ENCODE results near the gene RRP9.

Gene RRP9

DNA sequence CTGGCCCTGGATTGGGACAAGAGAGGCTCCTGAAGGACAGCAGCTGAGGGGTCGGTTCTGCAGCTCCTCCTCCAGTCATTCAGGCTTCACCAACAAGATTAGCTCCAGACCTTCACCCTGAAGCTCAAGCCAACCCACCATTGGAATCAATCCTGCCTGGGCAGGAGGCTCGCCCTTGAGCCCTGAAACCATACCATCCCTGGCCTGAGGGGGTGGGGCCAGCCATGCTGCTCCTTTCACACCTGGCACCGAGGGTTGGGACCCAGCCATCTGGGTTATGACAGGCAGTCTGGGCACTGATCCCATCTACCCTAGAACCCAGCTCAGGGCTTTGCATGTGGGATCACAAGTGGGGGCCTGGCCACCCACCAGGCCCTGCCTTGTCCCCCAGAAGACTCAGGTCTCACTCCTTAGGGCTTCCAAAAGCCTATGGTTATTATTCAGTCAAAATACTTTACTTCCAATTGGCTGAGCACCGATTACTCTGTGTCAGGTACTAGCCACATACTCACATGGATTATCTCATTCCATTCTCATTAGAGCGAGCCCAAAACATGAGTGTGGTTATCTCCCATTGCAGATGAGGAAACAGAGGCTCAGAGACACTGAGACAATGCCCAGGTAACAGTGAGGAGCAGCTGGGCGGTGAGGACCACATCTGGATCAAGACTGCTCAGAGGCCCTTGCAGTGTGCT, 29.0 kb upstream of the RRP9 start:
- DNase-seq, result no peak

DNA sequence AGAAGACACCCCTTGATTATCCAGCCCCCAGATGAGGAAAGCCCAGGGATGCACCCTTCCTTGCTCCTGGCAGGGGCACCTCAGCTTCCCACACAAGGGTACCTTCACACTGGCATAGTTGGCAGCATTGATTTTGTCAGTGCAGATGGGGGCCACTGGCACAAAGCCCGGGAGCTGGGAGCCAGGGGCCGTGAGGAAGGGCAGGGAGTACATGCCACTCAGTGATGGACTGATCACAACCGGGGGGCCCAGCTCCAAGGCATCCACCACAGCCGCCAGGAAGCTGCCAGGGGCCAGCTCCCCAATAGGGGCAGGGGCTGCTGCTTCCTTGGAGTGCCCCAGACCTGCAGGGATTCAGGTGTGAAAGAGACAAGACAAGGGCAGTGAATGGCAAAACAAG, 28.1 kb upstream of the RRP9 start:
- DNase-seq, result no peak

DNA sequence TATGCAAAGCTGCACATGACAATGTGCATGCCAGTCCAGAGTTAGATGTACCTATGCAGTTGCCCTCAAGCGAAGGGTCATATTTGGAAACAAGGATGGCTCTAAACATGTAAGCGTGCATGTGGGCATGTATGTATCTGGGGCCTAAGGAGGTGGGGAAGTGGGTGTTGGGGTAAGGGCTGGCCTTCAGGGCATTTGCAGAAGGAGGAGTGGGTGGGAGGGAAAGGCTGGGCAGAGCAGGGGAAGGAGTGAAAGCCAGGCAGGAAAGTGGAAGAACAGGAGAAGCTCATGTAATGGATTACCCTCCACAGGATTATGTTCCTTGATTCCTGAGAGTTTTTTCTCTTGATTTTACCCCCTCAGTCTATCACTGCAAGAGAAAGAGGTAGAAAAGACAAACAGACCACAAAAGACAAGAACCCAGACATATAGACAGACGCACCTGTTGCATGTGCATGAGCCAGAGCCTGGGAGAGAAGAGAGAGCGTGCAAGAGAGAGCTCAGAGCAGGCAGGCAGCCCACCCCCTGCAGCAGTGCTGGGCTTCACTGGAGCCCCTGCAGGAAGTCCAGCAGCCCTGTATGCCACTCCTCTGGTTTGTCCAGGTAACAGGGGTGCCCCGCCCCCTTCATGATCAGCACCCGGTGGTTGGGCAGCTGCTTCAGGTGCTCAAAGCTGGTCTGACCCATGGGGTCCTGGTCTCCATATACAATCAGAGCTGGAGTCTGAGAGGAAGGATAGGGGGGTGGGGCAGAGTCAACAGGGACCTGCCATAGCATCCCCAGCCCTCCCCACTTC, 27.4 kb upstream of the RRP9 start:
- DNase-seq, result no peak

DNA sequence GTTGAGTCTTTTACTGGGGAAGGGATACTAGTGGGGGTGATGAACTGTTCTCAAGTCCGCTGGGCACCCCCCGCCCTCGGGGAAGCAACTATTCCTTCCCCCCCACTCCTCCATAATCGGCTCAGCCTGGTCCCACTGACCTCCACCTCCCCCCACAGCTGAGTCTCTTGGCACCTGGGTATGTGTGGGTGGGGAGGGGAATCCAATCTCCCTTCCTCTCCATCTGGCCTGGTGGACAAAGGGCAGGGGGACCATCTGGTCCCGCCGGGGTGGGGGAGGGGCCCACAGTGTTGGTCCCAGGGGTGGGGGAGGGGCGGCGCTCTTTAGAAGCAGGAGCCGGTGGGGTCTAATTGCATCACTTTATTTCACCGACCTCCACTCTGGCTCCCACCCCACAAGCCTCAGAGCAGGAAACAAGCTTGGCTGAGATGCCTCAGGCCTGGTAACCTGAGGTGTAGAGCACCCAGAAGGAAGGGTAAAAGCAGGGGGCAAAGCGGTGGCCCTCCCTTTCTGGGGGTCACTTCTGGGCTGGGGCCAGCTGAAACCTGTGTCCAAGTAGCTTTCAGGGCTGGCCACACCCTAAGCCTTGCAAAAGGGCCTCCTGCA, 26.6 kb upstream of the RRP9 start:
- no peak for DNase-seq

DNA sequence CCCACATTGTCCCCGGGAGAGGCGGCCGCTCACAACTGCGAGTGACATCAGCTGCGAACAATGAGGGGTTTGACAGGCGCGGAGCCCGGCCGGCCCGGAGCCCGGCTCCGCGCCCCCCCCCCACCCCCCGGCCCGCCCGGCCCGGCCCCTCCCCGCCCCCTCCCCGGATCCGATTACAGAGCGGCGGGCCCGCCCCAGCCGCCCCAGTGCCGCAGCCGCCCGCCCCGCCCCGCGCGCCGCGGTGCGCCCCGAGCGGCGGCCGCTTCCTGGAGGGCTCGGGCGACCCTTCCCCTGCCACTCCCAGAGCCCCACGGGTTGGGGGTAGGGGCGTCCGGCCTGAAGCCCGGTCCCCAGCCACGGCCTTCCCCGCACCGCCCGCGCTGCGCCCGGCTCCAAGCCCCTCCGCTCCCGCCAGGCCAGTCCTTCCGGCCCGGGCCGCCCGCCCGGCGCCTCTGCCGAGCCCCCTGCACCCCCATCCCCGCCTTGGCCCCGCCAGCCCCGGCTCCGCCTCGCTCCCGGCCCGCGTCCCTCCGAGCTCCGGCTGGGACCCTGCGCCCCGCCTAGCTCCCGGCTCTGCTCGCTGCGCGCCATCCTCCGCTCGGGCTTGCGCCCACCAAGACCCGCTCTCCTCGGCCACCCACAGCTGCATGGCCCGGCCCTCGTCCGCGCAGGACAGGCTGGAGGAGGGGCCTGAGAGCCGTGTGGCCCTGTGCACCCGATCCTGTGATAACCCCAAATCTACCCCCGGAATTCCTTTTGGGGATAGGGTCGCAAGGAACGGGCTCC, 25.9 kb upstream of the RRP9 start, which contains the start of gene PCBP4:
Gene PCBP4, minus strand, starts transcription at position 71 of the 786 bp plus-strand sequence. CDS start 6,214 bp downstream, outside the sequence.
- DNase-seq, result no peak

DNA sequence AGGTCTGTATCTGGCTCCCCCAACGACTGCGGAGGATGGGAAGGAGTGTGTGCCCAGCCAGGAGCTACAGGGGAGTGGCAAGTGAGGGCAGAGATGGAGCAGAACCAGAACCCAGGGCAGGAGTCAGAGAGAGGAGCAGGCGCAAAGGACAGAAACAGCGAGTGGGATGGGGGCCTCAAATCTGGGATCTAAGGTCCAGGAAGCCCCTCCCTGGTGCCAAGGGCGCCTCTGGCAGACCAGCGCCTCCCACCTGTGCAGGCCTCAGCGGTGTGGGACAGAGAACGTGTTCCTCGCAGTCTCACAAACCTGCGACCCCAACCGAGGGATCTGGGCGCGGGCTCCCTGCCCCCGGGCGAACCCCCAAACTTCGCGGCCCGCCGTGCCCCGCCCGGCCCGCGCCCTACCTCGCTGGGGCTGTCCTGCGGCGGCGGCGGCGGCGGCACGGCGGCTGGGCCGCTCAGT, 25.2 kb upstream of the RRP9 start:
- no peak for DNase-seq

DNA sequence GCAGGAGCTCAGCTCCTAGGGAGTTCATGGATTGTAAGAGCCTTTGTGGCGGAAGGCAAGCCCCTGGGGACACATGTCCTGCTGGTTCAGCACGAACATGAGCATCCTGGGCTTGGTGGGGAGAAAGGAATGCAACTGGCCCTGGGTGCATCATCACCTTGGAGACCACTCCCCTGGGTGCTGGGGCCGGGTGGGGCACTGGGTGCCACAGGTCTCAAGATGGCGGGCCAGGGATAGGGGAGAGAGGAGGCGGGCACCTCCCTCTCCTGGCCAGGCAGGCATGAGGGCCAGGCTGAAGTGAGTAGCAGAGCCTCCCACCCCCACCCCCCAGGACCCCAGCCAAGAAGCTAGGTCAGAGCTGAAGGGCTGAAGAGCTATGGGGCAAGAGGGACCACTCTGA, 24.8 kb upstream of the RRP9 start:
- no peak for DNase-seq

DNA sequence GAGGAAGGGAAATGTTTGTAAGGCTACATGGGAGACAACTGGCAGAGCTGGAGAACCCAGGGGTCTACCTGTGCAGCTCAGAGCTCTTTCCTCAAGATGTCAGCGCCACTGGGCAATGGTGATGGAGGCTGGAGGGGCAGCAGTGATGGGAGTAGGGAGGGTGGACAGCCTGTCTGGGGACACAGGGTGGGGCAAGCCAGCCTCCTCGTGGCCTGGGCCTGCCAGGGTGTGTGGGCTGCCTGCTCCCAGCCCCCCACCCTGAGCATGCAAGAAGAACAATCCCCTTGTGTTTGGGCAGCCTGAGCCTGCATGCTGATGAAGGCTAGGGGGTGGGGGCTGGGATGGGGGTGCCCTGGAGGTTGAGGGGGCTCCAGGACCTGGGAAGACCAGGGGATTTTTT, 24.3 kb upstream of the RRP9 start:
- no peak for DNase-seq

DNA sequence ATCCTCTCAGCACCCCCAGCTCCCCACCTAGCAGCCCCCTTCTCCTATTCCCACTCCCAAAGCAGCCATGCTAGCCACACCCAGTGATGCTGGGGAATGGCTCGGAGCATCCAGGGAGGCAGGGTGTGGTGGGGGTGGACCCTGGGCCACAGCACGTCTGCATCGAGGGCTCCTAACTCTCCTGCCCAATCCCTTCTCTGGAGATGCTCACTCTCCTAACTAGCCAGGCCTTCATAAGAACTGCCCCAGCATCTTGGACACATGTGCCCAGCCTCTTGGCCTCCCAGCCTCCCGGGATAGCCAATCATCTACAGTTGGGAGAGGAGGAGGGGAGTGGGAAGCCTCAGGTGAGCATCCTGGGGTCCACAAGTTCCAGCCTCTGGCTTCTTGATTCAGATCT, 22.8 kb upstream of the RRP9 start:
- DNase-seq, result no peak

DNA sequence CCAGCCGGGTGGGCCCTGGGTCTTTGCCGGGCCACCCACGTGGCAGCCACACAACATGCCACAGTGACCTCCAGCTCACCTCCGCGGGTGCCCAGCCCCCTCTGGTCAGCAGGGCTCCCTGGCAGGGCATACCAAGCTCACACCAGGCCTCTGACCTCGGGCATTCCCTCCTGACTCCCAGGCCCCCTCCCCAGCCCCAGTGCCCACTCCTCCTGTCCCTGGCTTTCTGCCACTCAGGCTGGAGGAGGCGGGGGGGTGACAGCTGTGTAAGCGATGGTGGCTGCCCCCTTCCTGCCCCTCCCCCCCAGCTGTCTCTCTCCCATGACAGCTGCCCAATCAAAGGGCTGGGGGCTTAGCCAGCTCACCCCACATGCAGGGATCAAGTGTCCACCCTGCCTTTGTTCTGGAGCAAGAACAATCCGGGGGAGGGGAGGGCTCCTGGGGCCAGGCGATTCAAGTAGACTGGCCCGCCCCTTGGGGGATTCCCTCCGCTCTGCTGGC, 22.3 kb upstream of the RRP9 start:
- no peak for DNase-seq

DNA sequence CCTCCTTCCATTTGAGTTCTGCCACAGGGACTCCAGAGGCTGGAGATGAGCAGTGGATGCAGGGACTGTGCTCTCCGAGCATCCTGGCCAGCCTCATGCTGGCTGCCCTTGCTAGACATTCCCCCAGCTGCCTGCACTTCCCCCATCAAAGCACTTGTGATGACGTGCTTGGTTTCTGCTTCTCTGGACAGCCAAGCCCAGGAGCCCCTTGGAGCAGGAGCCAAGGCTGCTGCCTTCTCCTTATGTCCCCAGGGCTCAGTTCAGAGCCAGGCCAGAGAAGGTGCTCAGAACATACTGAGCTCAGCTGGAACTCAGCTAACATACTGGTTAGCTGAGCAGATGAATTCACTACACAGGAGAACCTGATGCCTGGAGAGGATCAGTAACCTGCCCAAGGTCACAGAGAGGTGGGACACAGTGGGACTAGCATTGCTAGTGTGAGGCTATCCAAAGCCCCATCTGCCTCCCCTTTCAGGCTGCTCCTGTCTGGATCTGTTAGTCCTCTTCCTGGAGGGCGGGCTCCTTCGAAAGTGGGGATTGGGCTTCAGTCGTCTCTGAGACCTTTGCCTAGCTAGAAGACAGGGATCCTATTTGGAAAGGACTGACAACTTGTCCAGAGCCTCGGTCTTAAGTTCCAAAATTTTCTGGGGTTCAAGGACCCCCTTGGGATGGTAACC, 21.3 kb upstream of the RRP9 start:
- no peak for DNase-seq

DNA sequence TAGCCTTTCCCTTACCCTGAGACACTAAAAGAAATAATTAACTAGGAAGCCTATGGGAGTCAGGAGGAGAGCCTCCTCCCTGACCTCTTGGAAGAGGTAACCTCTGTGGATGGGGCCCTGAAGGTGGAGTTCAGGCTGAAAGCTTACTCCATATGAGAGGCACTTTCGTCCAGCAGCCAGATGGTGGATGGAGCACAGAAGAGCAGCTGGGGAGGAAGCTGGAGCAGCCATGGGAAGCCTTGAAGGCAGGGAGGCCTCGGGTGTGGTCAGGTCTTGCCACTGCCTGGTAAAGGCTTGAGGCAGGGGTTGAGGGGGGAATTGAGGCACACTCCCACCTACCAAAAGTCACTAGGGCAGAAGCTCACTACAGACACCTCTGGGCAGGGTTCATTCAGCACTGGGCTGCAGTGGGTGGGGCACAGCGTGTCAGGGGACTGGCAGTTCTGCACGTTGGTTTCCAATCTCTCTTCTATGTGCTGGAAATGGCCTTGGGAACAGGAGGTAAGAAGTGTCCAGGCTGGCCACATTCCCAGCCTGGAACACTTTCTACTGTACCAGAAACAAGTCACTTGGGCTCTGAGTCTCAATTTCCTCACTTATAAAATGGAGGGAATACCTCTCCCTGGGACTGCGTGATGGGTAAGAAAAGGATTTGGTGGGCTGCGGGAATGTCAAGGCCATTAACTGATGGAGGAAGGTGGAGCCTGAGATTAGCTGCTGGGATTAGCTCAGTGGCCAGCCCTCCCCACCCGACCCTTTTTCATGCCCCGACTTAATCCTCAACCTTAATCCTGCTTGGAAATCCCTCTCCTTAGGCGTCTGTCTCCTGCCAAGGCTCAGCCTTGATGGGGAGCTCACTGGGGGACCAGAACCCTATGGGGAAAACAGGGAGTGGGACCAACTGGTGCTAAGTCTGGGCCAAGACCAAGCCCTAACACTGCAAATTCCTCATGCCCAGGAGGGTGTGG, 20.2 kb upstream of the RRP9 start:
- DNase-seq, result no peak

DNA sequence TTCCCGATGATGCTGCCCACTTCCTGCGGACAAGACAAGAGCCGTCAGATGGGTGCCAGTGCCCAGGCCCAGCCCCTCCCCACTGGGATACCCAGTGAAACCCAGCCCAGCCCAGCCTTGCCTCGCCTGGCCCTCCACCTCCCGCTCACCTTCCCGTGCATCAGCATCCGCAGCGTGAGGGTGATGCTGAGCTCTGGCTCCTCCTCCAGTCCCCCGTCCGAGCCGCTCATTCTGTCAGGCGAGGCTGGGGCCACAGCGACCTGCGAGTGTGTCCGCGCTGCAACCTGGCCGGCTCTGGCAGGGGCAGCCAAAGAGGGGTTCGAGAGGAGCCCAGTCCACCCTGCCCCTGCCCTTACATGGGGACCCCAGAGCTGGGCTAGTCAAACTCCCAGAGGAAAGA, 19.3 kb upstream of the RRP9 start:
- no peak for DNase-seq

DNA sequence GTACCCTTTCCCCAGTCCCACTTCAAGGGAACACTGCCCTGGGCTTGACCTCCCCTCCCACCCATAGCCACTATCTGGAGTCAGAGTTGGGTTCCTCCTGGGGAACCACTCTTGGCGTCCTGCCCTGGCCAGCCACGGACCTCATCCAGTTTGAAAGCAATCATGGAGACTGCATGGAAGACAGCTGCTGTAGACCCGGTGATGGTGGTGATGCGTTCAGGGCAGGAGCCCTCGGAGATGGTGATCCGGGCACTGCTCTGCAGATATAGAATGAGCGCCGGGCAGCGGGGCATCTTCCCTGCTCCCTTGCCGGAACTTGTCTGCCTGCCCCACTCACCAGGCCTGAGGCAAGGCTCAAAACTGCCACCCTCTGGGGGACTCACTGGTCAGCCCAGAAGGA, 18.7 kb upstream of the RRP9 start:
- no peak for DNase-seq

DNA sequence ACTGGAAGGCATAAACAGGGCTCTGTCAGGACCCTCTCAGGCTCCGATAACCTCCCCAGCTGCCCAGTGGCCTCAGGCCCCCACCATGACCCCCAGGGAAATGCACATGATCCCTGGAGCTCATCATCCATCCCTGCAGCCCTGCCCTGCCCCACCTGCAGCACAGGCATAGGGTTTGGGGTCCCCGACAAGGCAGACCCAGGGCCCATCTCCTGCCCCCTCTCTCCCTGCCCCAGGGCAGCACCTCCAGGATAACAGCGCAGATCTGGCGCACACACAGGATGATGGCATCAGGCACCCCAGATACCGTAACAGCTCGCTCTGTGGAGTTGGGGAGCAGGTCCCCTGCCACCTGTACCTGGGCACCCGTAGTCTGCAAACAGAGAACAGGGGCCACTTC, 17.9 kb upstream of the RRP9 start:
- DNase-seq, result no peak

DNA sequence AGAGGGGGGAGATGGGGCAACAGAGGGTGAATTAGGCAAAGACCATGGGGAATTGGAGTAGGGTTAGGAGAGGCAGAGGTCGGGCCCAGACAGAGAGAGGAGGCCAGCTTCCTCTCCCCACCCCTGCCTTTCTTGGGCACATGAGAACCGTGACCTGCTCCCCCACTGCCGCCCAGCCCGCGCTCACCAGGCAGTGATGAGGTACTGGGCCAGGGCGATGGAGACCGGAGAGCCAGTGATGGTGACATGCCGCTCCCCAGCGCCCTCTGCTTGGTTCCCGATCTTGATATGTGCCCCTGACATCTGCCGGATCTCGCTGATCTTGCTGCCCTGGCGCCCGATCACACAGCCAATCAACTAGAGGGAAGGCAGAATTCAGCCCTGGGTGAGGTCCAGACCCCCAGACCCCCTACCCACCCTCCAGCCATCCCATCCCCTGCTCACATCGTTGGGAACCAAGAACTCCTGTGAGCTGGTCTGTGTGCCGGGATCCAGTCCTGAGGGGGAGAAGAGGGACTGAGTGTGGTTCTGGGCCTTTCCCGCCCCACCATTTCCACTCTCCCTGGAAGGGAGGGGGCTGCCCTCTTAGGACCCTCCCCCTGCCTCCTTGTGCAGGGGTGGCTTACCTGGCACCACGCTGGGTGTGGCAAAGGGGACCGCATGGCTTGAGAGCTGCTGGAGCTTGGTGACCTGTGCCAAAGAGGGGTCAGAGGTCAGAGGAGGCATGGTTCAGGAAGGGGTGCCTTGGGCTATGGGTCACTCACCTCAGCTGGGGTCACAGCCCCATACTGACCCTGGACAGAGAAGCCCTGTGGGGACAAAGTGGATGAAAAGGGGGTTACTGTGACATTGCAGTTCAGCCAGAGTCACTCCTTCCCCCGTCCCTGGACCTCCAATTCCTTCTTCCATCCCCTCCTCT, 17.2 kb upstream of the RRP9 start:
- no peak for DNase-seq

DNA sequence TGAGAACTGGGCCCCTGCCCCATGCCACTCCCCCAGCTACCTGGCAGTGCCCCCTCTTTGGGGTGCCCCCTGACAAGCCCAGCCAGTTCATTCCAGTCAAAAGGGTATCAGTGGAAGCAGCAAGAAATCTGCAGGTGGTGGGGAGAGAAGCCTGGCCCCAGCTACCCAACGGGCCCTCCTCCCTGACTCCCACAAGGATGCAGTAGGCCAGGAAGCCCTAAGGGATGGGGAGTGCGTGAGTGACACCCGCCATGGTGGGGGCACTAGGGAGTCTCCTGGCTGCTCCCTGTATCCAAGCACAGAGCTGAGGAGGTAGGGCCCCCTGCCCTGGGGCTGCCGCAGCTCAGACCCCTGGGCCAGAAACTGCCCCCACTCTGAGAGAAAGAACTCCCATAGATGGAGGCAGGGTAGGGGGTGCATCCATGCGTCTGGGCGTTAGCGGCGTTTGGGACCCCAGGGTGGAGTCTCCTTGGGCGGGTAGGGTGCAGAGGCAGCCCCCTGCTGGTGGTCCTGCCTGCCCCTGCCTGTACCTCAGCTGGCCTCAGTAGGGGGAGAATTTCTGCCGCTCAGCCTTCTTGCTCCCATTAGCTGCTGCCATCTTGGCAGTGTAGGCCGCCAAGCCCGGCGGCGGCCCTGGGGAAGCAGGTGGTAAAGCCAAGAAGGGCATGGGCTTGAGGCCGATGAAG, 16.0 kb upstream of the RRP9 start:
- no peak for DNase-seq

DNA sequence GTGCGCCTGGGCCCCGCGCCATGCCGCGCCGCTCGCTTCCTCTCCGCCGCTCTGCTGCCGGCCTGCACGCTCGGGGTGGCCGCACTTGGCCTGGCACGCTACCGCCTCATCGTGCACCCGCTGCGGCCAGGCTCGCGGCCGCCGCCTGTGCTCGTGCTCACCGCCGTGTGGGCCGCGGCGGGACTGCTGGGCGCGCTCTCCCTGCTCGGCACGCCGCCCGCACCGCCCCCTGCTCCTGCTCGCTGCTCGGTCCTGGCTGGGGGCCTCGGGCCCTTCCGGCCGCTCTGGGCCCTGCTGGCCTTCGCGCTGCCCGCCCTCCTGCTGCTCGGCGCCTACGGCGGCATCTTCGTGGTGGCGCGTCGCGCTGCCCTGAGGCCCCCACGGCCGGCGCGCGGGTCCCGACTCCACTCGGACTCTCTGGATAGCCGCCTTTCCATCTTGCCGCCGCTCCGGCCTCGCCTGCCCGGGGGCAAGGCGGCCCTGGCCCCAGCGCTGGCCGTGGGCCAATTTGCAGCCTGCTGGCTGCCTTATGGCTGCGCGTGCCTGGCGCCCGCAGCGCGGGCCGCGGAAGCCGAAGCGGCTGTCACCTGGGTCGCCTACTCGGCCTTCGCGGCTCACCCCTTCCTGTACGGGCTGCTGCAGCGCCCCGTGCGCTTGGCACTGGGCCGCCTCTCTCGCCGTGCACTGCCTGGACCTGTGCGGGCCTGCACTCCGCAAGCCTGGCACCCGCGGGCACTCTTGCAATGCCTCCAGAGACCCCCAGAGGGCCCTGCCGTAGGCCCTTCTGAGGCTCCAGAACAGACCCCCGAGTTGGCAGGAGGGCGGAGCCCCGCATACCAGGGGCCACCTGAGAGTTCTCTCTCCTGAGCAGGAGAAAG, 14.4 kb upstream of the RRP9 start:
- no peak for DNase-seq

All from inflammatory macrophage treated with lipopolysaccharide for 1 hour (primary cell).